Osteoblast (primary cell): ENCODE measurements around the gene CHCHD4. TPM values are rescaled to one million over a fixed set of nuclear protein-coding genes. Genes with fewer than 3 reads are reported as not detected.
"Not testable (repeated sequence)": the region's sequence is repeated elsewhere in the genome, so short reads cannot be mapped to it uniquely, and the experiment has no call there.

Experiments
- DNase-seq: peaks from one replicate; pipeline ENCODE4 v3.0.0; 2011; ENCODE audit warnings: low spot score, mixed read lengths; ENCODE audit not compliant: insufficient read length; ENCODE audit errors: missing footprints
- H2AFZ ChIP-seq: 2 replicates; pipeline ENCODE4 v1.6.0; 2011; ENCODE audit warnings: mild to moderate bottlenecking, low read length
- H3K27ac ChIP-seq: 2 replicates; pipeline ENCODE4 v1.5.1; 2011; ENCODE audit warnings: mild to moderate bottlenecking, low read depth, low read length, moderate library complexity
- H3K27me3 ChIP-seq: 2 replicates; pipeline ENCODE4 v1.6.0; 2012; ENCODE audit warnings: mild to moderate bottlenecking, control low read depth, inconsistent platforms, low read length, moderate library complexity; ENCODE audit not compliant: insufficient read depth
- H3K36me3 ChIP-seq: 2 replicates; pipeline ENCODE4 v1.5.1; 2011; ENCODE audit warnings: mild to moderate bottlenecking, low read length, control low read depth, moderate library complexity; ENCODE audit not compliant: insufficient read depth
- H3K4me1 ChIP-seq: 2 replicates; pipeline ENCODE4 v1.5.1; 2011; ENCODE audit warnings: mild to moderate bottlenecking, low read length, control low read depth, moderate library complexity; ENCODE audit not compliant: insufficient read depth
- H3K4me2 ChIP-seq: 2 replicates; pipeline ENCODE4 v1.6.0; 2011; ENCODE audit warnings: mild to moderate bottlenecking, low read length; ENCODE audit not compliant: insufficient read depth
- H3K4me3 ChIP-seq: fragments of 200-600 bp; sonication (generic); 3 replicates; pipeline ENCODE4 v1.5.1; 2012; ENCODE audit warnings: mild to moderate bottlenecking, low read length, inconsistent platforms; ENCODE audit not compliant: insufficient read depth
- H3K79me2 ChIP-seq: 2 replicates; pipeline ENCODE4 v1.6.0; 2012; ENCODE audit warnings: mild to moderate bottlenecking, low read length, control low read depth, inconsistent platforms; ENCODE audit not compliant: insufficient read depth
- H3K9me3 ChIP-seq: 2 replicates; pipeline ENCODE4 v1.5.1; 2011; ENCODE audit warnings: low read depth, low read length, control low read depth
- H4K20me1 ChIP-seq: 2 replicates; pipeline ENCODE4 v1.6.0; 2012; ENCODE audit warnings: mild to moderate bottlenecking, low read length, control low read depth; ENCODE audit not compliant: insufficient read depth
- CTCF ChIP-seq: IDR thresholded peaks from 2 replicates; pipeline ENCODE4 v1.5.1; 2011; ENCODE audit warnings: mild to moderate bottlenecking, low read depth, low read length, moderate library complexity; ENCODE audit errors: extremely low read depth
- total RNA-seq: library from RNA; depleted of rRNA; stranded (reverse); fragments of >200 nt; gene quantifications from 2 replicates; pipeline ENCODE4 v1.2.3, GENCODE V29; 2012

The CHCHD4 gene
- total RNA-seq, 1 donor = 10.1 TPM

- Histone ChIP-seq H3K4me2 (no peak overlapping the region), H3K4me1 (no peaks in the 10 kb centered on the region)
These were observed 42.5 kb downstream of the CHCHD4 start for GRCh38 chr3:14082108-14082657.

GRCh38 chr3:14077310-14077709, 47.4 kb downstream of the CHCHD4 start:
- DNase-seq = no peak
- Histone ChIP-seq H3K9me3 (no peaks in the 10 kb centered on the region), H2AFZ (no peak overlapping the region), H3K27ac (no peak overlapping the region), H3K36me3 (no peaks in the 10 kb centered on the region), H3K27me3 (no peaks in the 10 kb centered on the region), H3K4me3 (no peak overlapping the region), H3K4me2 (no peak overlapping the region), H3K4me1 (no peaks in the 10 kb centered on the region), H4K20me1 (no peaks in the 10 kb centered on the region), H3K79me2 (no peaks in the 10 kb centered on the region)
- TF ChIP-seq CTCF = no peak

More at GRCh38 chr3:14082108-14082657, 42.5 kb downstream of the CHCHD4 start:
- H3K9me3 ChIP-seq = no peaks in the 10 kb centered on the region
- H3K27ac ChIP-seq = no peak overlapping the region
- no peaks in the 10 kb centered on the region for H4K20me1 ChIP-seq
- no peaks in the 10 kb centered on the region for H3K79me2 ChIP-seq
- no peak overlapping the region for H2AFZ ChIP-seq
- no peak for DNase-seq
- H3K27me3 ChIP-seq = no peaks in the 10 kb centered on the region
- H3K36me3 ChIP-seq = no peaks in the 10 kb centered on the region
- no peak overlapping the region for H3K4me3 ChIP-seq
- TF ChIP-seq CTCF = no peak

- not testable (repeated sequence) for H3K4me3 ChIP-seq, H4K20me1 ChIP-seq, H2AFZ ChIP-seq, H3K4me2 ChIP-seq, DNase-seq, H3K4me1 ChIP-seq, H3K27me3 ChIP-seq, H3K36me3 ChIP-seq, H3K9me3 ChIP-seq, H3K27ac ChIP-seq, H3K79me2 ChIP-seq
These were observed 49.4 kb downstream of the CHCHD4 start for GRCh38 chr3:14075233-14075632.

- no peaks in the 10 kb centered on the region for H3K27me3 ChIP-seq
- H3K36me3 ChIP-seq = no peaks in the 10 kb centered on the region
- no peak for DNase-seq
- H3K27ac ChIP-seq = no peak overlapping the region
- no peak overlapping the region for H2AFZ ChIP-seq
- H3K79me2 ChIP-seq = no peaks in the 10 kb centered on the region
- H3K4me1 ChIP-seq = no peaks in the 10 kb centered on the region
- H3K4me3 ChIP-seq = no peak overlapping the region
- no peaks in the 10 kb centered on the region for H3K9me3 ChIP-seq
- H4K20me1 ChIP-seq = no peaks in the 10 kb centered on the region
- no peak for TF ChIP-seq CTCF
- H3K4me2 ChIP-seq = no peak overlapping the region
These were observed 59.8 kb downstream of the CHCHD4 start for GRCh38 chr3:14064910-14065309.
